H9 (cell line): Measurements from ENCODE around the gene MAST4. TPM values are rescaled to one million over a fixed set of nuclear protein-coding genes. Genes with fewer than 3 reads are reported as not detected.

Source experiments
- DNase-seq: peaks from one replicate; pipeline ENCODE4 v3.0.0-alpha.2; 2017
- H2AFZ ChIP-seq: one replicate; pipeline ENCODE4 v1.6.1; 2013; ENCODE audit warnings: mild to moderate bottlenecking, low read length, control low read depth, moderate library complexity
- H2AK5ac ChIP-seq: 2 replicates; pipeline ENCODE4 v1.6.1; 2013; ENCODE audit warnings: low read length, control low read depth, mixed read lengths; ENCODE audit not compliant: insufficient read length
- H2BK120ac ChIP-seq: one replicate; pipeline ENCODE4 v1.6.1; 2013; ENCODE audit warnings: low read depth, mild to moderate bottlenecking, low read length, control low read depth, inconsistent platforms; ENCODE audit not compliant: poor library complexity, severe bottlenecking
- H2BK12ac ChIP-seq: 2 replicates; pipeline ENCODE4 v1.6.1; 2013; ENCODE audit warnings: low read length, control low read depth, mixed read lengths, low read depth; ENCODE audit not compliant: insufficient read length
- H2BK15ac ChIP-seq: 2 replicates; pipeline ENCODE4 v1.6.1; 2013; ENCODE audit warnings: low read depth, low read length, control low read depth
- H2BK20ac ChIP-seq: one replicate; pipeline ENCODE4 v1.6.1; 2013; ENCODE audit warnings: low read depth, mild to moderate bottlenecking, low read length, control low read depth, inconsistent platforms; ENCODE audit not compliant: poor library complexity, severe bottlenecking
- H2BK5ac ChIP-seq: 2 replicates; pipeline ENCODE4 v1.6.1; 2013; ENCODE audit warnings: low read length, control low read depth, mixed read lengths; ENCODE audit not compliant: insufficient read length
- H3K14ac ChIP-seq: 2 replicates; pipeline ENCODE4 v1.6.1; 2013; ENCODE audit warnings: low read length, control low read depth; ENCODE audit not compliant: insufficient read depth
- H3K18ac ChIP-seq: 2 replicates; pipeline ENCODE4 v1.6.1; 2013; ENCODE audit warnings: low read depth, mild to moderate bottlenecking, mixed read lengths, low read length, control low read depth; ENCODE audit not compliant: insufficient read length
- H3K23ac ChIP-seq: 2 replicates; pipeline ENCODE4 v1.6.1; 2013; ENCODE audit warnings: low read length, control low read depth, mixed read lengths, low read depth; ENCODE audit not compliant: insufficient read length
- H3K23me2 ChIP-seq: 2 replicates; pipeline ENCODE4 v1.6.1; 2013; ENCODE audit warnings: low read depth, mild to moderate bottlenecking, mixed read lengths, low read length, control low read depth; ENCODE audit not compliant: insufficient read length, poor library complexity, severe bottlenecking
- H3K27ac ChIP-seq: 2 replicates; pipeline ENCODE4 v1.5.1; 2013; ENCODE audit warnings: low read length, control low read depth, mixed read lengths, low read depth; ENCODE audit not compliant: insufficient read length
- H3K27me3 ChIP-seq: 2 replicates; pipeline ENCODE4 v1.6.1; 2013; ENCODE audit warnings: low read length, control low read depth, inconsistent platforms; ENCODE audit not compliant: insufficient read depth
- H3K4ac ChIP-seq: 2 replicates; pipeline ENCODE4 v1.6.1; 2013; ENCODE audit warnings: low read depth, mild to moderate bottlenecking, control low read depth, inconsistent platforms, low read length, moderate library complexity
- H3K4me1 ChIP-seq: 2 replicates; pipeline ENCODE4 v1.6.1; 2013; ENCODE audit warnings: low read length, control low read depth, inconsistent platforms; ENCODE audit not compliant: insufficient read depth
- H3K4me2 ChIP-seq: 2 replicates; pipeline ENCODE4 v1.6.1; 2013; ENCODE audit warnings: low read length, control low read depth, mixed read lengths; ENCODE audit not compliant: insufficient read length, insufficient read depth
- H3K56ac ChIP-seq: 2 replicates; pipeline ENCODE4 v1.6.1; 2013; ENCODE audit warnings: low read depth, mild to moderate bottlenecking, mixed read lengths, low read length, control low read depth; ENCODE audit not compliant: insufficient read length
- H3K79me1 ChIP-seq: 2 replicates; pipeline ENCODE4 v1.6.1; 2013; ENCODE audit warnings: low read depth, mild to moderate bottlenecking, moderate library complexity, low read length, control low read depth, inconsistent platforms; ENCODE audit not compliant: insufficient read depth, poor library complexity, severe bottlenecking
- H3K79me2 ChIP-seq: 2 replicates; pipeline ENCODE4 v1.6.1; 2013; ENCODE audit warnings: low read length, control low read depth, inconsistent platforms; ENCODE audit not compliant: insufficient read depth
- H3K9ac ChIP-seq: 2 replicates; pipeline ENCODE4 v1.6.1; 2013; ENCODE audit warnings: low read length, control low read depth, mixed read lengths; ENCODE audit not compliant: insufficient read length; ENCODE audit errors: extremely low read depth
- H3K9me3 ChIP-seq: one replicate; pipeline ENCODE4 v1.6.1; 2013; ENCODE audit warnings: low read depth, low read length, inconsistent platforms; ENCODE audit not compliant: control insufficient read depth
- H3T11ph ChIP-seq: one replicate; pipeline ENCODE4 v1.6.1; 2013; ENCODE audit warnings: mild to moderate bottlenecking, low read length, control low read depth, inconsistent platforms
- H4K20me1 ChIP-seq: one replicate; pipeline ENCODE4 v1.6.1; 2013; ENCODE audit not compliant: control insufficient read depth, insufficient read length, insufficient read depth
- H4K5ac ChIP-seq: 2 replicates; pipeline ENCODE4 v1.6.1; 2013; ENCODE audit warnings: low read depth, mild to moderate bottlenecking, mixed read lengths, low read length, control low read depth; ENCODE audit not compliant: insufficient read length
- H4K8ac ChIP-seq: replicated peaks from 2 replicates; pipeline ENCODE4 v1.6.1; 2013; ENCODE audit warnings: low read length, control low read depth, mixed read lengths, low read depth; ENCODE audit not compliant: insufficient read length
- H4K91ac ChIP-seq: 2 replicates; pipeline ENCODE4 v1.6.1; 2013; ENCODE audit warnings: low read depth, mild to moderate bottlenecking, moderate library complexity, mixed read lengths, low read length, control low read depth; ENCODE audit not compliant: insufficient read length
- H3K27ac Mint-ChIP-seq, 3 experiments: 2 replicates in 2 of 3; 3 replicates in 1 of 3; pipeline ENCODE4 v1.8.0; 2020 to 2021; ENCODE audit warnings: mixed read lengths in 3 of 3, mild to moderate bottlenecking in 1 of 3, moderate library complexity in 1 of 3
- H3K27me3 Mint-ChIP-seq: 2 replicates; pipeline ENCODE4 v1.8.0; 2021; ENCODE audit warnings: low read depth, mild to moderate bottlenecking, moderate library complexity, mixed read lengths
- H3K36me3 Mint-ChIP-seq, 3 experiments: 2 replicates in 2 of 3; 3 replicates in 1 of 3; pipeline ENCODE4 v1.8.0; 2020 to 2021; ENCODE audit warnings: low read depth in 3 of 3, mixed read lengths in 3 of 3; ENCODE audit not compliant: insufficient read depth in 1 of 3
- H3K4me1 Mint-ChIP-seq, 2 experiments: 2 replicates each; pipeline ENCODE4 v1.8.0; 2020; ENCODE audit warnings: mixed read lengths in 2 of 2
- H3K4me3 Mint-ChIP-seq, 2 experiments: 2 replicates in 1 of 2; 3 replicates in 1 of 2; pipeline ENCODE4 v1.8.0; 2020 to 2021; ENCODE audit warnings: mild to moderate bottlenecking in 2 of 2, mixed read lengths in 2 of 2, moderate library complexity in 1 of 2
- H3K9me3 Mint-ChIP-seq, 2 experiments: 2 replicates in 1 of 2; 3 replicates in 1 of 2; pipeline ENCODE4 v1.8.0; 2020; ENCODE audit warnings: mild to moderate bottlenecking in 2 of 2, mixed read lengths in 2 of 2, moderate library complexity in 1 of 2
- CTCF ChIP-seq: fragments of 200-600 bp; sonication (generic); conservative IDR thresholded peaks from 3 replicates; pipeline ENCODE4 v1.8.0; 2021; ENCODE audit warnings: antibody characterized with exemption, mild to moderate bottlenecking
- WGBS: extraction: QIAGEN DNeasy Blood & Tissue Kit; methylation state at CpG from one replicate; pipeline ENCODE4 v1.1.7; 2013; ENCODE audit warnings: missing lambda C conversion rate, low lambda C conversion rate, mixed read lengths; ENCODE audit not compliant: insufficient read length; ENCODE audit errors: extremely low coverage; 5-methylcytosine and 5-hydroxymethylcytosine counted together
- total RNA-seq: library from RNA; stranded (reverse); gene quantifications from 2 replicates; pipeline ENCODE4 v1.2.1, GENCODE V29; 2021

The MAST4 gene
- total RNA-seq, 1 experiment from 2014 or later, result 3.7 TPM

GRCh38 chr5:67198917-67199316 is 602.7 kb downstream of the MAST4 start:
- H4K8ac ChIP-seq, result no peak overlapping the region
- no peak overlapping the region for H4K5ac ChIP-seq
- H4K20me1 ChIP-seq, result no peaks in the 10 kb centered on the region
- no peak overlapping the region for H4K91ac ChIP-seq
- peaks cover 0 to 9% (median 1%) of the 10 kb centered on the region in 3 experiments; a peak in 4 of 7 replicates for H3K36me3 Mint-ChIP-seq
- H3K27me3 Mint-ChIP-seq, result no peaks in the 10 kb centered on the region
- H3T11ph ChIP-seq, result no peak overlapping the region
- H3K79me2 ChIP-seq, result no peaks in the 10 kb centered on the region
- no peak overlapping the region for H3K4me3 Mint-ChIP-seq
- no peak overlapping the region for H2BK120ac ChIP-seq
- no peaks in the 10 kb centered on the region; the same call in 1 of the 2 replicates for H3K4me1 ChIP-seq
- no peak overlapping the region for H3K56ac ChIP-seq
- H3K9ac ChIP-seq, result no peak overlapping the region
- H2BK12ac ChIP-seq, result no peak overlapping the region
- no peak overlapping the region for H2BK20ac ChIP-seq
- H3K4me1 Mint-ChIP-seq, result peaks cover 6% of the 10 kb centered on the region in 2 experiments
- H3K27ac Mint-ChIP-seq, result no peak overlapping the region
- H3K14ac ChIP-seq, result no peak overlapping the region
- H3K18ac ChIP-seq, result no peak overlapping the region
- H3K23me2 ChIP-seq, result no peaks in the 10 kb centered on the region
- no peak overlapping the region for H2BK15ac ChIP-seq
- H3K4me2 ChIP-seq, result no peak overlapping the region
- no peaks in the 10 kb centered on the region for H3K9me3 ChIP-seq
- H3K79me1 ChIP-seq, result no peaks in the 10 kb centered on the region
- H2AK5ac ChIP-seq, result no peak overlapping the region
- WGBS, result no CpG with 5 or more reads among the region's 1 CpG
- no peak overlapping the region for H3K23ac ChIP-seq
- H3K27me3 ChIP-seq, result no peaks in the 10 kb centered on the region
- H3K4ac ChIP-seq, result no peak overlapping the region
- H2BK5ac ChIP-seq, result no peak overlapping the region
- H2AFZ ChIP-seq, result no peak overlapping the region
- peaks cover 0 to 8% of the 10 kb centered on the region in 2 experiments; a peak in 3 of 5 replicates for H3K9me3 Mint-ChIP-seq
- no peak for TF ChIP-seq CTCF
- no peak for DNase-seq
- H3K27ac ChIP-seq, result no peak overlapping the region
